Liver (tissue), 9 donors: Measurements from ENCODE around the gene PPDPF. TPM values are rescaled to one million over a fixed set of nuclear protein-coding genes. Genes with fewer than 3 reads are reported as not detected.

Experiments
- DNase-seq: peaks from one replicate; pipeline ENCODE4 v3.0.0-alpha.2; 2017; ENCODE audit warnings: low spot score
- H3K27ac ChIP-seq, 2 donors: one replicate each; pipeline ENCODE4 v1.7.0; 2013; ENCODE audit warnings: inconsistent platforms in 2 of 2, low read length in 2 of 2, control low read depth in 1 of 2, low read depth in 1 of 2, mild to moderate bottlenecking in 1 of 2
- H3K27me3 ChIP-seq, 4 donors: one replicate each; pipeline versions ENCODE4 v1.6.1 to v1.7.0; 2013; ENCODE audit warnings: low read length in 3 of 4, inconsistent platforms in 1 of 4, mild to moderate bottlenecking in 1 of 4, moderate library complexity in 1 of 4; ENCODE audit not compliant: control insufficient read depth in 4 of 4, insufficient read depth in 4 of 4
- H3K36me3 ChIP-seq, 4 donors: one replicate each; pipeline versions ENCODE4 v1.6.1 to v1.7.0; 2013; ENCODE audit warnings: low read length in 3 of 4, mild to moderate bottlenecking in 3 of 4, low read depth in 1 of 4, moderate library complexity in 1 of 4; ENCODE audit not compliant: control insufficient read depth in 4 of 4, insufficient read depth in 3 of 4
- H3K4me1 ChIP-seq, 4 donors: one replicate each; pipeline versions ENCODE4 v1.6.1 to v1.7.0; 2013; ENCODE audit warnings: low read length in 3 of 4, mild to moderate bottlenecking in 3 of 4, moderate library complexity in 1 of 4; ENCODE audit not compliant: control insufficient read depth in 4 of 4, insufficient read depth in 4 of 4
- H3K4me3 ChIP-seq, 3 donors: one replicate each; pipeline versions ENCODE4 v1.6.1 to v1.7.0; 2013; ENCODE audit warnings: low read length in 3 of 3, control low read depth in 1 of 3, low read depth in 1 of 3, mild to moderate bottlenecking in 1 of 3
- H3K9ac ChIP-seq, 2 donors: one replicate each; pipeline ENCODE4 v1.7.0; 2013; ENCODE audit warnings: low read length in 2 of 2, mild to moderate bottlenecking in 2 of 2, moderate library complexity in 2 of 2, control low read depth in 1 of 2, low read depth in 1 of 2
- H3K9me3 ChIP-seq, 4 donors: one replicate each; pipeline versions ENCODE4 v1.6.1 to v1.7.0; 2013; ENCODE audit warnings: low read length in 3 of 4; ENCODE audit not compliant: control insufficient read depth in 4 of 4
- CTCF ChIP-seq: fragments of 150-350 bp; IDR thresholded peaks from 2 replicates; pipeline ENCODE4 v1.5.1; 2017; ENCODE audit warnings: improper control_type of control experiment, low read depth, low read length; ENCODE audit not compliant: missing input control
- EGR1 ChIP-seq, 2 donors: IDR thresholded peaks; 2 replicates each; pipeline ENCODE4 v1.6.1; 2016 to 2018; ENCODE audit warnings: antibody characterized with exemption in 2 of 2, low read depth in 2 of 2
- FOXA1 ChIP-seq: IDR thresholded peaks from 2 replicates; pipeline ENCODE4 v1.6.1; 2016; ENCODE audit warnings: antibody characterized with exemption
- FOXA2 ChIP-seq: IDR thresholded peaks from 2 replicates; pipeline ENCODE4 v1.6.1; 2016; ENCODE audit warnings: antibody characterized with exemption
- GABPA ChIP-seq, 2 donors: IDR thresholded peaks in 1 of 2; conservative IDR thresholded peaks in 1 of 2; 2 replicates each; pipeline ENCODE4 v1.6.1; 2016; ENCODE audit warnings: antibody characterized with exemption in 2 of 2, mild to moderate bottlenecking in 1 of 2, moderate library complexity in 1 of 2
- HNF4A ChIP-seq, 2 donors: conservative IDR thresholded peaks; 2 replicates each; pipeline ENCODE4 v1.6.1; 2016; ENCODE audit warnings: antibody characterized with exemption in 2 of 2, mild to moderate bottlenecking in 2 of 2
- HNF4G ChIP-seq: IDR thresholded peaks from 2 replicates; pipeline ENCODE4 v1.6.1; 2016; ENCODE audit warnings: antibody characterized with exemption
- JUND ChIP-seq, 2 donors: IDR thresholded peaks; 2 replicates each; pipeline ENCODE4 v1.6.1; 2016; ENCODE audit warnings: antibody characterized with exemption in 2 of 2
- MAX ChIP-seq: IDR thresholded peaks from 2 replicates; pipeline ENCODE4 v1.6.1; 2016; ENCODE audit warnings: antibody characterized with exemption
- NR2F2 ChIP-seq: IDR thresholded peaks from 2 replicates; pipeline ENCODE4 v1.6.1; 2016; ENCODE audit warnings: antibody characterized with exemption
- RAD21 ChIP-seq, 2 donors: IDR thresholded peaks; 2 replicates each; pipeline ENCODE4 v1.6.1; 2016; ENCODE audit warnings: antibody characterized with exemption in 2 of 2, mild to moderate bottlenecking in 2 of 2
- REST ChIP-seq: IDR thresholded peaks from 2 replicates; pipeline ENCODE4 v1.6.1; 2016; ENCODE audit warnings: antibody characterized with exemption, mild to moderate bottlenecking
- RXRA ChIP-seq, 2 donors: IDR thresholded peaks; 2 replicates each; pipeline ENCODE4 v1.6.1; 2017 to 2018; ENCODE audit warnings: antibody characterized with exemption in 2 of 2, mild to moderate bottlenecking in 1 of 2
- TAF1 ChIP-seq: conservative IDR thresholded peaks from 2 replicates; pipeline ENCODE4 v1.6.1; 2016; ENCODE audit warnings: antibody characterized with exemption, mild to moderate bottlenecking
- YY1 ChIP-seq: IDR thresholded peaks from 2 replicates; pipeline ENCODE4 v1.6.1; 2016; ENCODE audit warnings: antibody characterized with exemption, mild to moderate bottlenecking
- WGBS: extraction: QIAGEN DNeasy Blood & Tissue Kit; methylation state at CpG from one replicate; pipeline ENCODE4 v1.1.7; 2013; 5-methylcytosine and 5-hydroxymethylcytosine counted together
- polyA plus RNA-seq, 2 donors: library from polyadenylated mRNA; stranded (reverse) in 1 of 2; unstranded in 1 of 2; fragments of 200-250 nt in 1 of 2; fragments of >200 nt in 1 of 2; fragmentation: Nextera tagmentation in 1 of 2; extraction: Ambion mirVana in 1 of 2; gene quantifications; one replicate each; pipeline versions ENCODE4 v1.2.1 to v1.2.3, GENCODE V29; 2013 to 2015
- total RNA-seq, 2 donors: library from RNA; depleted of rRNA; stranded (reverse); fragments of >200 nt; gene quantifications; one replicate each; pipeline ENCODE4 v1.2.3, GENCODE V29; 2014
- TF ChIP-seq, protein P1 (sequence below): IDR thresholded peaks from 2 replicates; pipeline ENCODE4 v1.6.1; 2016; ENCODE audit warnings: antibody characterized with exemption
- TF ChIP-seq, protein P2 (sequence below): IDR thresholded peaks from 2 replicates; pipeline ENCODE4 v1.6.1; 2016; ENCODE audit warnings: antibody characterized with exemption
- donor health status: healthy.
- donor health status: healthy.
- donor health status: healthy.
- donor health status: healthy.
- donor health status: healthy.

Gene PPDPF
- total and polyA plus RNA-seq, 4 donors = 8.3 to 196 (median 25.3) TPM

DNA sequence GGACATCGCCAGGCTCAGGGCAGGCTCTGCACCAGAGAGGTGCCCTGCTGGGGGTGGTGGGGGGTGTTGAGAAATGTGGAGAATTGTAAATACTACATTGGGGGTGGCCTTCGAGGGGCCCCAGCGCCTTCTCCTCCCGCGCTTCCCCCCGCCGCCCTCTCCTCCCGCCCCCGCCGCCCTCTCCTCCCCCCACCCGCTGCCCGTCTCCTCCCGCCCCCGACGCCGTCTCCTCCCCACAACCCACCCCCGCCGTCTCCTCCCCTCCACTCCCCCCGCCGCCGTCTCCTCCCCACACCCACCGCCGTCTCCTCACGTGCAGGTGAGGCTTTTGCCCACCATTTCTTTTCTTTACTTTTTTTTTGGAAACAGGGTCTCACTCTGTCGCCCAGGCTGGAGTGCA lies 28.5 kb downstream of the PPDPF start:
- H3K27me3 ChIP-seq = peaks cover 0 to 2% (median 0%) of the 10 kb centered on the region in 4 donors
- H3K4me3 ChIP-seq = no peak overlapping the region
- DNase-seq = no peak
- no peaks in the 10 kb centered on the region for H3K36me3 ChIP-seq
- H3K9ac ChIP-seq = no peak overlapping the region
- TF ChIP-seq RXRA (IDR thresholded peaks at IDR 0.05) (no peak), CTCF (no peak), EGR1 (IDR thresholded peaks at IDR 0.05; ENCODE audit: low read depth in 2 of 2) (no peak), HNF4G (no peak), REST (no peak), TAF1 (no peak), GABPA (IDR thresholded peaks at IDR 0.05 in 1 of 2, conservative IDR thresholded peaks at IDR 0.05 in 1 of 2) (no peak), YY1 (no peak), JUND (IDR thresholded peaks at IDR 0.05) (no peak), FOXA2 (no peak), RAD21 (IDR thresholded peaks at IDR 0.05) (no peak), MAX (no peak), HNF4A (conservative IDR thresholded peaks at IDR 0.05) (no peak), NR2F2 (no peak), FOXA1 (no peak)
- TF ChIP-seq, protein P1, sequence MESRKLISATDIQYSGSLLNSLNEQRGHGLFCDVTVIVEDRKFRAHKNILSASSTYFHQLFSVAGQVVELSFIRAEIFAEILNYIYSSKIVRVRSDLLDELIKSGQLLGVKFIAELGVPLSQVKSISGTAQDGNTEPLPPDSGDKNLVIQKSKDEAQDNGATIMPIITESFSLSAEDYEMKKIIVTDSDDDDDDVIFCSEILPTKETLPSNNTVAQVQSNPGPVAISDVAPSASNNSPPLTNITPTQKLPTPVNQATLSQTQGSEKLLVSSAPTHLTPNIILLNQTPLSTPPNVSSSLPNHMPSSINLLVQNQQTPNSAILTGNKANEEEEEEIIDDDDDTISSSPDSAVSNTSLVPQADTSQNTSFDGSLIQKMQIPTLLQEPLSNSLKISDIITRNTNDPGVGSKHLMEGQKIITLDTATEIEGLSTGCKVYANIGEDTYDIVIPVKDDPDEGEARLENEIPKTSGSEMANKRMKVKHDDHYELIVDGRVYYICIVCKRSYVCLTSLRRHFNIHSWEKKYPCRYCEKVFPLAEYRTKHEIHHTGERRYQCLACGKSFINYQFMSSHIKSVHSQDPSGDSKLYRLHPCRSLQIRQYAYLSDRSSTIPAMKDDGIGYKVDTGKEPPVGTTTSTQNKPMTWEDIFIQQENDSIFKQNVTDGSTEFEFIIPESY = no peak
- TF ChIP-seq, protein P2, sequence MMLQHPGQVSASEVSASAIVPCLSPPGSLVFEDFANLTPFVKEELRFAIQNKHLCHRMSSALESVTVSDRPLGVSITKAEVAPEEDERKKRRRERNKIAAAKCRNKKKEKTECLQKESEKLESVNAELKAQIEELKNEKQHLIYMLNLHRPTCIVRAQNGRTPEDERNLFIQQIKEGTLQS = no peak
- peaks cover 0 to 2% (median 0%) of the 10 kb centered on the region in 4 donors for H3K4me1 ChIP-seq
- peaks cover 0 to 1% (median 0%) of the 10 kb centered on the region in 4 donors for H3K9me3 ChIP-seq
- no peak overlapping the region for H3K27ac ChIP-seq
- 34% methylated on average over 24 of the region's 25 CpGs for WGBS
